GM19193 (cell line): ENCODE measurements around the gene ARL4A.

Source experiments
- POLR2A ChIP-seq: IDR thresholded peaks from 4 replicates; pipeline ENCODE4 v1.6.1; 2011; ENCODE audit not compliant: insufficient read depth, insufficient read length; ENCODE audit errors: extremely low read depth

The ARL4A gene

DNA sequence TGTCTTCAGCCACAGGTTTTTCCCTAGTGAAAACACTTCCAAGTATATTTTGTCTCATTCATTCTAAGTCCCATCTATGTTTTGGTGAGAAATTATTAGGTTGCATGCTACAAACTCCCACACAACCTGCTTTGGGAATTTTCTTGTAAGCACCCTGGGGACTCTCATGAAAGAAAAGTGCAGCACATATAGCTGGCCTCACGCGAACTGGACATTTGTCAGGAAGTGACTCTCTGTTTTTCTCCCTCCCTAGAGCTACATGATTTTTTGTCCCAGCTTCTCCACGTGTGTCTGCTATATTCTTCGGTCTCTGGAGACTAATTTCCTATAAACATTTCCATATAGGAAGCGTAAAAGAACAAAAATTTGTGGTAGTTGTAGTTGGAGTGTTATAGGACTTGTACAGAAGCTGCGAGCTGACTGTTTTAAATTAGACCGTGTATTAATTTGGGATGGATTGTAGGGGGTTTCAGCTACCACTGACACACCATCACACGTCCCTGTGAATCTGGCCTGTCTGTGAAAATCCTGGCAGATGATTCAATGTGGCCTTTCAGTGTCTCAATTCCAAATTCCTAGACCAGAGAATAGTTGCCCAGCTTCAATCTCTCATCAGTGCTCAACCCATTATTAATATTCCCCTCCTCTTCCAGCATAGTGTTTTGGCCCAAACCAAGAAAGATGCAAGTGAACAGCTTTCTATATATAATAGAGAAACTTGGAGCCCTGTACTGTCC is 40.2 kb downstream of the ARL4A start:
- no peak for TF ChIP-seq POLR2A

DNA sequence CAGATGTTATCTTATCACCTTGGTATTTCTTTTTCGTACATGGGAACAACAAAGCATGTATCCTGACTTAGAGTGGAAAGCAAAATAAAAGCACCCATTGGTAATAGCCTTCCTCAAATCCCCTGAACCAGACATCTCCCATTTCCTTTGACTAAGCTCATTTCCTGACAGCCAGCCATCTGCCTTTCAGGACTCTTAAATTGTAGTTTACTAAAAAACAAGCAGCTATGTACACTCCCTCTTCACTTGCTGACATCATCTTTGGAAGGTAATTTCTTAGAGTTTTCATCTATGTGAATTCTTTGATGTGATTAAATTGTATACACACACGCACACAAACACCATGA is 40.7 kb downstream of the ARL4A start:
- TF ChIP-seq POLR2A = no peak

DNA sequence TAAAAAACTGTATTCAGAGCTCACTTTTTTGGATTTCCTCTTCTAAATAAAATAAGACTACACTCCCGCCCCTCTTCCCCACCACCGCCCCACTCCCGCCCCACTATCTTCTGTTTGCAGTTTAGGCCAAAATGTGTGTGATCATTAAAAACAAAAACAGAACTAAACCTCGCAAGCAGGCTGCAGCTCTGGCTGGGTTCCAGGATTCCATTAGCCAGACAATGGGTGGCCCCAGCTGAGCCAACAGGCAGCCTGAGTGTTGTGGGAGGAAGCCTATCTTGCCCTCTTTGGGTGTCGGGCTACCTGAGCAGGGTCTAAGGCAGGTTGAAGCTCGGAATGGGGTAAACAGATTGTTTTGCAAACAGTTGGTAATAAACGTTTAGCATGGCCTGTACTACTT is 41.7 kb downstream of the ARL4A start:
- TF ChIP-seq POLR2A = no peak

DNA sequence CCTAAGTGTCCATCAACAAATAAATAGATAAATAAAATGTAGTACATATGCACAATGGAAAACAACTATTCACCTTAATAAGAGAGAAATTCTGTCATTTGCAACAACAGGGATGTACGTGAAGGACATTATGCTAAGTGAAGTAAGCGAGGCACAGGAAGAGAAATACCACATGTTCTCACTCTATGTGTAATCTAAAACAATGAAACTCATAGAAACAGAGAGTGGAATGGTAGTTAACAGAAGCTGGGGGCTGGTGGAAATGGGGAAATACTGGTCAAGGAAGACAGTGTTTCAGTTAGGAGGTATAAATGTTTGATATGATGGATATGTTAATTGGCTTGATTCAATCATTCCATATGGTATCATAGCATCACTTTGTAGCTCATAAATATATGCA is 43.1 kb downstream of the ARL4A start:
- TF ChIP-seq POLR2A = no peak

DNA sequence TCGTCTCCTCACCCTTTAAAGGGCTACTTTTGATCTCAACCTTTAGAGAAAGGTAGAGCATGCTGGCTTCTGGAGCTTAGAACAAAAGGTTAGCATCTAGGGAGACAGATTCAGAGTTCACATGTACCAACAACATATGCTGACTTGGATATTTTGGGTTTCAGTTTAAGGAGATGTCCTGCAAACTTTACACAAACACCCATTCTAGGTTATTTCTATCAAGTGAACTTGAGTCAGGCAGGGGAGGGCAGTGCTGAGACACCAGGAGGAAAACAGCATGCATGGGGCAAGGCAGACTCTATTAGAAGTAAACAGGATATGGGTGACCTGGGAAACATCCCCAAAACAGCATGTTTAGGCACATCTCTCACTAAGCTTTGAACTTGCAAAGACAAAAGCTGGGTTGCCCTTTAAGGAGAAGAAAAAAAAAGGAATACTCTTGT is 43.8 kb downstream of the ARL4A start:
- no peak for TF ChIP-seq POLR2A

DNA sequence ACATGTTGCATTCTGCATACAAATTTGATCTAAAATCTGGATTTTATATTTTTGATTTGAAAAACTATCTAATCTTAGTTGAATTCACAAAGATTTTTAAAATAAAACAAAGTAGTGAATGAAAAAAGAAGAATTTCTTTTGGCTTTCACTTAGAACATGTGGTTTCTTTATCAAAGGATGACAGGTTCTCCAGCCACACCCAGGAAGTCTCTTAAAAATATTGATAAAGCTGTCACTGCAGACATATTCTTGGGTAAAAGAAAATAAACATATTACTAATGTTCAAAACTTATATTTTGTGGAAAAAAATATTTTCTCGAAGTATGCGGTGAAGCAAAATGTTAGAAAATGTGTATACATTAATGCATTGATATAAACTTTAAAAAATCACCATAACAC is 44.3 kb downstream of the ARL4A start:
- no peak for TF ChIP-seq POLR2A

DNA sequence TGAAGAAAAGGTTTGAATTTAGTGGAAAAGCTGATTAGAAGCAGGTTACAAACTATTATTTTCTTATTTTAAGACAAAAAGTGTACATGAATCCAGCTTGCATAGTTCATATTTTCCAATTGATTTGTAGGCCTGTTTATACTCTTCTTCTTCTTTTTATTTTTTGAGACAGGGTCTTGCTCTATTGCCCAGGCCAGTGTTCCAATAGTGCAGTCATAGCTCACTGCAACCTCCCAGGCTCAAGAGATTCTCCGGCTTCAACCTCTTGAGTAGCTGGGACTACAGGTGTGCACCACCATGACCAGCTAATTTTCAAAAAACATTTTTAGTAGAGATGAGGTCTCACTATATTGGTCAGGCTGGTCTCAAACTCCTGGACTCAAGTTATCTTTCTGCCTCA is 45.0 kb downstream of the ARL4A start:
- TF ChIP-seq POLR2A = no peak

DNA sequence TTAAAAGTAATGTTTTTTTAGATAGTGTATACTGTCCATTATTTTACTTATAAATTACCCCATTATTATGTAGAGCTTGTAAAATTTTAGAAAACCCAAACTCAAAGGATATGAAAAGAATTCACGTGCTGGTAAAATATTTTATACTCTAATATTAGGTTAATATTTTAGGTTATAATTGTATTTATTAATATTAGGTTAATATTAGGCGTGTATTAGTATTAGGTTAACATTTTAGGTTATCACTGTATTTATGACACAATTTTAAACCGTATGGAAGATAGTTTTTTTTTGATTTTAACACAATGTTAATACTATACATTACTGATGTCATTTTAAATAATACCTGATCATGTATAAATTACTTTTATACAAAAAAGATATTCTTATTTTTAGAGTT is 48.5 kb downstream of the ARL4A start:
- no peak for TF ChIP-seq POLR2A

DNA sequence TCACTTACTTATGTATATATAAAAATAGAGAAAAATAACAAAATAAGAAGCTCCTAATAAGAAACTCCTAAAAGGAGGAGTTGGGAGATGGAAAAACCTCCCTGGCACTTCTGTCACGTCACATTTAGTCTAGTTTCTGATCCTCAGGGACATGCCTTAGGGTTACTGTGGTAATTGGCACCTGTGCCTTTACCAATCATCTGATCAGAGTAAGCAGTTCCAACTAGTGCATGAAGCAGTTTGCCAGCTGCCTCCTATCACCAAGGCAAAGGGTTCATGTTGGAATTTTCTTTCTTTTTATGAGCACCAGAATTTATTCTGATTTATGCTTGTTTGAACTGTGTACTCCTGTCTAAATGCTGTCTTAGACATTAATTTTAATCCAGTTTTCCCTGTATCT is 49.9 kb downstream of the ARL4A start:
- no peak for TF ChIP-seq POLR2A

DNA sequence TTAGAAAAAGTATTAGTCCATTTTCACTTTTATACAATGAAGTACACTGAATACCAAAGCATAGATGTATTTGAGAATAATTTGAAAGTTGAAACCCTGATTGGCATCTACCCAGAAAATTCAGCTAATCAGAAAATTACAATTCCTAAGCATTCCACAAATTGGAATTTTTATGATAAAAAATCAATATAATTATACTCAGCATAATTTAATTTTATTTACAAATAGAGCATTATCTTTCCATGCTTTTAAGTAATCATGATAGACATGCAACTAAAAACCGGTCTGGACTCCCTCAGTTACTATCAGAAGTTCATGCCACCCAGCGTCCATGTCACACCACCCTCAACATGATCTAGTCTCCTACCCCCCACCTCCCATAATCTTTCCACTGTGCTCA is 50.4 kb downstream of the ARL4A start:
- no peak for TF ChIP-seq POLR2A

DNA sequence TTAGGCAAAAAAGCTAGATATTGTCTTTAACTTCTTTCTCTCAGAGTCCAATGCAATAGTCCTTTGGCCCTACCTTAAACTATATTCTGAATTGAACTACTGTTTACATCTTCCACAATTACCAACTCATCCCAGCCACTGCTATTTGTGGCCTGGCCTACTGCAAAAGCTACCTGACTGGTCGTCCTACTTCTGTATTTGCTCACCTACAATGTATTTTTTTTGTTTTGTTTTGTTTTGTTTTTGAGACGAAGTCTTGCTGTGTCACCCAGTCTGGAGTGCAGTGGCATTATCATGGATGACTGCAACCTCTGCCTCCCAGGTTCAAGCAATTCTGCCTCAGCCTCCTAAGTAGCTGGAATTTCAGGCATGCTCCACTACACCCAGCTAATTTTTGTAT is 51.2 kb downstream of the ARL4A start:
- TF ChIP-seq POLR2A = no peak
